Activated T-cell treated with anti-CD3 and anti-CD28 coated beads for 48 hours (primary cell): ENCODE measurements around the gene PSMG4.
A peak's percentile ranks its signal among the peaks of the same experiment; 100 is the strongest.

Source experiments
- DNase-seq: peaks from one replicate; pipeline ENCODE4 v3.0.0-alpha.2; 2020; ENCODE audit warnings: low read depth

Gene PSMG4

DNA sequence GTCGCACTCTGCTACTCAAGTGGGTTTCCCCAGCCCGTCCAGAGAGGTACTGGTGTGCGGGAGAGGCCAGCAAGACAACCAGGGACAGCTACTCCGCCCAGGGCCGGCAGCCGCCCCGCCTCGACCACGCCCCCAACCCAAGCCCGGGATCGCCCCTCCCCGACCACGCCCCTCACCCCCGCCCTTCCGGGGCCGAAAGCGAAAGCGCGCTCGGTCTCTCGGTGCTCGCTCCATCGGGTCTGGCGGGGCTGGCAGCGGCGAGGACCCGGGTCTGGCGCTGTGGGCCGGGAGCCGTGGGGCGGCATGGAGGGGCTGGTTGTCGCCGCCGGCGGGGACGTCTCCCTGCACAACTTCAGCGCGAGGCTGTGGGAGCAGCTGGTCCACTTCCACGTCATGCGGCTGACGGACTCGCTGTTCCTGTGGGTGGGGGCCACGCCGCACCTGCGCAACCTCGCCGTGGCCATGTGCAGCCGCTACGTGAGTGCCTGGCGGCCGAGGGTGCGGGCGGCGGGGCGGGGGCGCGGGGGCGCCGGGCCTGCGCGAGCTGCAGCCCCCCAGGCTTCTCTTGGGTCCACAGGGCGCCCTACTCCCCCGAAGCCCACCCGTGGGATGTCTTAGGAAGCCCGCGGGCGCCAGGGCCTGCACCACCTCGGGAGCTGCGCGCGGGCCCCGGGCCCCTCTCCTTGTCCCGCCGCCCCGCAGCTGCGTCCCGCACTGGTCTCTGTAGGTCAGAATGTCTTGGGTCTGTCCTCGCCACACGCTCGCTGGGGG lies at the start of gene PSMG4:
Gene PSMG4 (plus strand): TSS at position 228 of the 771 bp plus-strand sequence. CDS start 76 bp downstream, at position 304.
- peak; percentile 95 for DNase-seq

DNA sequence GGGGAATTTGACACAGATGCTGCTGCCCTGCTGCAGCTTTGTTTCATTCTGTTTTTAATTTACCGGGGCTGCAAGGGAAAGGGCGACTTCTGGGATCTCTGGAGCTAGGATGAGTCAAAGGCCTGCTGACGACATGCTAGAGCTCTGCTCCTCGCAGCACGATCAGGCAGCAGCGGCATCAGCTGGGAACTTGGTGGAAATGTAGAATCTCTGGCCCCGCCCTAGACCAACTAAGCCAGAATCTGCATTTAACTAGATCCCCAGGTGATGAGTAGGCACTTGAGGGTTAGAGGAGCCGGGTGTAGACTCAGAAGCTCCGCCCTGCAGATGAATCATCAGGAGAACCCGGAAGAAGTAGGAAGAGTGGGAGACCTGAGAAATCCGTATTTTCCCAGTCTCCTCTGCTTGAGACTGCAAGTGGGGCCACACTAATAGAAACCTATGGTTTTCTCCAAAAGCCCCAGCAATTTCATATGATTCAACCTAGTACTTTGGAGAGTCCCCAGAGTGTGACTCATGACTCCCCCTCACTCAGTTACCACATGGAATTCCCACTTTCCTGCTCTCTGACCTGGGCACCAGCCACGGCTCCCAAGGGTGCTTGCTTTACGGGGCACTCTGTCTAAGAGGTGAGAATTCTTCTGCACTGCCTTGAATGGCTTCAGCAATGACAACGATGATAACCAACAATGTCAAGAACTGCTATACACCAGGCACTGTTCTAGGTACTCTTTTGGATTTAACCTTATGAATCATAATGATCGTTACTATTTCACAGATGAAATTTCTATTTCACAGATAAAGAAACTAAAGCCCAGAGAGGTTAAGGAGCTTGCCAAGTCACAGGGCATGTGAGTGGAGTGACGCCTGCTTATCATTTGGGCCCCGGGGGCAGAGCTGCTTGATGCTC lies 49.4 kb upstream of the PSMG4 start:
- DNase-seq = peak; percentile 55

DNA sequence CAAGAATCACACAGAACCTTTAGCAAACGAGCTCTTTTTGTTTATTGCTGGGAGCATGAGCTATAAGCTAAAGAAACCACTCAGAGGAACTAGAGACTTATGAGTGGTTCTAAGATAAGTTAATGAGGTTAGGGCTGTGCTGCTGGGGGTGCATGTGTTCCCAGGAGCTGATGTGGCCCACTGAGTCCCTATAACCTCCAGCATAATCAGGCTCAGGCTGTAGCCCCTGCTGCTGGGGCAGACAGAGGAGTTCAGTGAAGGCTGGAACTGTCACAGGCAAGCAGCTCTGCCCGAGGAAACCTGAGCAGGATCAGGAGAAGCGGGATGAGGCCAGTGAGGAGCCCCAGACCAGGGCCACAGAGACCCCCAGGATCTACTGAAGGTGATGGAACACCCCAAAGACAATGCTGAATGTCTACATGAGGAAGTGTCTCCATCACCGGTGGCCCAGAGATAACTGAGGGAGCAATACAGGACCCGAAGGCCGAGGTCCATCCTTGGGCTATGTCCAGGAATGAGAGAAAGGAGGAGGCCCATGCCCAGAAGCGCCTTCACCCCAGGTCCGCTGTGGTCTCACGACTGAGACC lies 48.6 kb upstream of the PSMG4 start:
- no peak for DNase-seq

- no peak for DNase-seq
These were observed 47.1 kb upstream of the PSMG4 start for GRCh38 chr6:3211681-3212080.

DNA sequence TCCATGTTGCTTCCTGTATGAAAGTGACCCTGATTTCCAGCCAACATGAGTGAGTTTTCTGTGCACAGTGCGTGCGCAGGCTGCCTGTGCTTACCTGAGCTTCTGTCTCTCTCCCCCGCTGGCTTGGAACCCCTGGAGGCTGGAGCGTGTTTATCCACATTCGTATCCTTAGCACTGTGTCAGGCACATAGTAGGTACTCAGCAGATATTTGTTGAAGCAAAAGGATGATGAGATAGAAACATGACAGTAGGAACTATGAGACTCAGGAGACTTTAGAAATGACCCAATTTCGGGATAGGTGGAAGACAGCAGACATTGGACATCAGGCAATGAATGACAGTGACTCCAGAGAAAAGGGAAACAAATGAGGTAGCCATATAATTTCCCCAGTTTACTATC lies 46.5 kb upstream of the PSMG4 start:
- no peak for DNase-seq

GRCh38 chr6:3213334-3213695 lies 45.4 kb upstream of the PSMG4 start:
- no peak for DNase-seq

DNA sequence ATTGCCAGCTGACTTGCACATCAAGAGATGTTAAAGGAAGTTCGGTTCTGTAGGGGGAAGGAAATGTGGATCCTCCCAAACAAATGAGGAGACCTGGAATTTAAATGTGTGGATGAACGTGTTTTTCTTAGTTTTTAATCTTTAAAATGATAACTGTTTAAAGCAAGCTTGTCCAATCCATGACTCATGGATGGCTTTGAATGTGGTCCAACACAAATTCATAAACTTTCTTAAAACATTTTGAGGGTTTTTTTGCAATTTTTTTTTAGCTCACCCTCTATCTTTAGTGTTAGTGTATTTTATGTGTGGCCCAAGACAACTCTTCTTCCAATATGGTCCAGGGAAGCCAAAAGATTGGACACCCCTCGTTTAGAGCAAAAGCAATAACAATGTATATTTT lies 43.8 kb upstream of the PSMG4 start:
- DNase-seq = no peak

GRCh38 chr6:3217286-3217685 lies 41.5 kb upstream of the PSMG4 start:
- no peak for DNase-seq

GRCh38 chr6:3218266-3218665 lies 40.5 kb upstream of the PSMG4 start:
- no peak for DNase-seq

- no peak for DNase-seq
These were observed 38.4 kb upstream of the PSMG4 start for GRCh38 chr6:3220366-3220765.

- no peak for DNase-seq
These were observed 37.2 kb upstream of the PSMG4 start for GRCh38 chr6:3221578-3221977.

DNA sequence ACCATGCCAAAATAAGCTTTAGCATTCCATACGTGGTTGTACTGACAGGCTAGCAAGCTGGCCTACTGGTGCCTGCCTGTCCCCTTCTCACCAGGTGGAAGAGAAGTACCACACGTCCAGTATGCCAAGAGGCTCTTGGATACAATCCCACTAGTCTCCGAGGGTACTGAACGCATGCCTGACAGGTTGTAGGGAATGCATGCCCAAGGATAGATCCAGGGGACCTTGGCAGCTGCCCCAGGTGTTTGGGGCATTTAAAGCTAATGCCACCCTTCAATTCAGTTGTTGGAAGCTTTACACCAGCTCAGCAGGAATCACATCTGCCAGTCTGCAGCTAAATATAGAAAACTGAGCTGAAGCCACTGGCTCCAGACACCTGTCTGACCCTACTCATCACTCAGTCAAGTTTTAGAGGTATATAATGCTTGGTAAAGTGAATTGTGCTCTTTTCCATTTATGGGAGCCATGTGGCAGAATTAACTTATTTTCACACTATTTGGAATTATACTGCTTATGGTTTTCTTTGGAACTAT lies 36.2 kb upstream of the PSMG4 start:
- no peak for DNase-seq

DNA sequence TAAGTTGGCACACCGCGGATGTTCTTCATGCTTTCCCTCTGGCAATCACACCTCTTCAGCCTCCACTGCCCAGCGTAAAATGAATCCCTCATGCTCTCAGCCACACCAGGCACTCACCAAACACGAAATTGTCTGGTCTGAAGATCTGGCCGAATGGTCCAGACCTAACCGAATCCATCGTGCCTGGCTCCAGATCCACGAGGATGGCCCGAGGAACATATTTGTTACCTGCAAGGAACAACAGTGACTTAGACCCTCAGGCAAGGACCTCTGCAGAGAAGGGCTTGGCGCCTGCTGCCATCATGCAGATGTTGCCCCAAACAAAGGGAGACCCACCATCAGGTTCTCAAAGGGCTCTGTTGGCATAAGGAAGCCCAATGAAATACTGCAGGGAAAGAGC lies 32.7 kb upstream of the PSMG4 start:
- no peak for DNase-seq

DNA sequence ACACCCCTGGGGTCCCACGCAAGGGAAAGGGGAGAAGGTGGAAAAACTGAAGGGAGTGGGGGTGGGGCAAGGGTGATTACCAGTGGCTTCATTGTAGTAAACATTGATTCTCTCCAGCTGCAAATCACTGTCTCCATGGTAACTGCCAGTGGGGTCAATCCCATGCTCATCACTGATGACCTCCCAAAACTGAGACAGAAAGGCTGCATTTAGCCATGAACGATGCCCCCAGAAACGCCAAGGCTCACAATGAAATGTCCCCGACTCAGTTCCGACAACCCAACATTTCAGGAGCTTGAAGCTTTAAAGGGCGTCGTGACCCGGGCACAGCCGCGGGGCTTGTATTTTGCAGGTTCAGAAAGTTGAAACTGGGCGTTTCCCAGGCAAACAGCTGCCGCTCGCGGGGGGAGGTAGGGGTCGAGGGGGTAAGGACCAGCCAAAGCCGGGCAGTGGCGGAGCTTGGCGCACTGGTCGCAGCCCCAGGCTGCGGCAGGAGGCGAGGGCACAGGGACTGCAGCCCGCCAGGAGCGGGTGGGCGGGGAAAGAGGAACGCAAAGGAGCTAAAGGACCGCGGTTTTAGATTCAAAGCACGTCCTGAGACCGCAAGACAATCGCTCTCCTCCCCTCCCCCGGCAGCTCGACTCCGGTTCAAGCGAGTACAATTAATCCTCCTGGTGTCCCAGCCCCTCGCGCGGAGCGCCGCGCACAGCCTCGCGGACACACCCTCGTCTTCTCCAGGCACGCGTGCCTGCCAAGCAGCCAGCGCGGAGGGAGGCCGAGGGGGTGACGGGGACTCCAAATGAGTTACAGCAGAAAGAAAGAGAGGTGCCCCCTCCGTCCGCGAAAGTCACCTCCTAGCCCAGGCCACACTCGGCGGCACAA lies 32.0 kb upstream of the PSMG4 start:
- DNase-seq = no peak

GRCh38 chr6:3227363-3228045 lies 31.2 kb upstream of the PSMG4 start, which contains the start of gene TUBB2B:
TUBB2B (minus strand) TSS chr6:3227653; CDS start chr6:3227543, 110 bp downstream.
- DNase-seq = no peak

- DNase-seq = no peak
These were observed 30.6 kb upstream of the PSMG4 start for GRCh38 chr6:3228046-3228671.

- DNase-seq = no peak
These were observed 29.8 kb upstream of the PSMG4 start for GRCh38 chr6:3228771-3229565.

DNA sequence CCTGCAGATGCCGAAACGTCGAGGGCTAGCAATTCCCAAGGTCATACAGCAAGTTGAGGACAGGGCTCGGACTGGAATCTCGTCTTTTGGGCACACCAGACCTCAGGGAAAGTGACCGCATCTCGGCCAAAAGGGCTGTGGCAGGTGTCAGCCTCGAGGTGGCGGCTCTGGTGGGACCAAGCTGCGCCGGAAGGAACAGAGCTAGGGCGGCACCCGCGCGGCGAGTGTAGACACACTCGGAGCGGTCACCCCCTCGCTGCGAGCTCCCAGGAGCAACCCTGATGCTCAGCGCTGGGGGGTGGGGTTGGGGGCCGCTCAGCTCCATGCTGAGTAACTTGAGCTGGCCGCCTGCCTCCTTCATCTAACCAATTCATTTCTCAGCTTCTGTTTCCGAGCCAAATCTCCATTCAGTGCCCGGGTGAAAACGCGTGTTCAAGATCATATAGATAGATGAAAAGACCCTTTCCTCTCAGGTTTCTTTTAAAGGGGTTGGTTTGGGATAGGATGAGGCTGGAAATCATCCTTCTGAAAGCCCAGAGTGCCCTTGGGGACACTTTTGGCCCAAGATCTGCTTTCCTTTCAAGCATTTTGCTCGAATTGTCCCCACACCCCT lies 29.1 kb upstream of the PSMG4 start:
- DNase-seq = no peak

GRCh38 chr6:3230256-3230882 lies 28.4 kb upstream of the PSMG4 start:
- no peak for DNase-seq
